NOMO-1 treated with dmso at 0.1 percent for 144 hours (cell line): ENCODE results near the gene AP2A1.
"Not testable (repeated sequence)": the region's sequence is repeated elsewhere in the genome, so short reads cannot be mapped to it uniquely, and the experiment has no call there.

Source experiments
- DNase-seq: peaks from one replicate; lab custom pipeline; 2025; ENCODE audit not compliant: unreplicated experiment; lab: John Stamatoyannopoulos, UW

Gene AP2A1

GRCh38 chr19:49766930-49767299, at the start of gene AP2A1:
TSS of gene AP2A1 (plus strand) at chr19:49767001. CDS start at chr19:49767134, 133 bp downstream.
- no peak for DNase-seq

GRCh38 chr19:49718511-49718910, 48.3 kb upstream of the AP2A1 start:
- DNase-seq = no peak

- no peak for DNase-seq
Measured at GRCh38 chr19:49718991-49719390, 47.8 kb upstream of the AP2A1 start.

DNA sequence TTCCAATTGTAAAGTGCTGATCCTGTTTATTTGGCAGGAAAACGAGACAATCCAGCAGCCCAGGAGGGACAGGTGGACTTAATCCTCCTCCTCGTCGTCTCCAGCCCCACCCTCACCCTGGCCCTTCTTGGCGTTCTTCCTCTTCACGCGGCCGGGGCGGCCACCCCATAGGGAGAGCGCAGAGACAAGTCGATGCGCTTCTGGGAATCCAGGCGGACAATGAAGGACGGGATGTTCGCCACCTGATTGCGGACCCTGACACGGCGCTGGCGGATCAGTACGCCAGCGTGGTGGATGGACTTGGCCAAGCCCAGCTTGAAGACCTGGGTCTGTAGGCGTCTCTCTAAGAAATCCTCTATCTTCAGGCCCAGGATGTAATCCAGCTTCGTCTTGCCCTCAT, 47.4 kb upstream of the AP2A1 start:
- DNase-seq = not testable (repeated sequence)

- DNase-seq = no peak
Measured at GRCh38 chr19:49727217-49728030, 39.4 kb upstream of the AP2A1 start.

GRCh38 chr19:49730166-49730565, 36.6 kb upstream of the AP2A1 start:
- no peak for DNase-seq

DNA sequence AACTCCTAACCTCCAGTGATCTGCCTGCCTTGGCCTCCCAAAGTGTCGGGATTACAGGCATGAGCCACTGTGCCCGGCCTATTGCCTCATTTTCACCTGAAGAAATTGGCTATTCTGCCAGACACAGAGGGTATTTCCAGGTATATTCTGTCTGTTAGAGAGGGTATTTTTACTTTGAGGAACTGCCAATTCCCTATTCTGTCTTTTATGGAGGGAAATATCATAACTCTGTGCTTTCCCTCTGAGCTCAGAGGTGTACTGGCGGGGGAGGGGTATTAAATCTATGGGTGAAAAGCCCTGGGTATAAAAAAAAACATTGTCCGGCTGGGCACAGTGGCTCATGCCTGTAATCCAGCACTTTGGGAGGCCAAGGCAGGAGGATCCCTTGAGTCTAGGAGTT, 28.5 kb upstream of the AP2A1 start:
- no peak for DNase-seq

DNA sequence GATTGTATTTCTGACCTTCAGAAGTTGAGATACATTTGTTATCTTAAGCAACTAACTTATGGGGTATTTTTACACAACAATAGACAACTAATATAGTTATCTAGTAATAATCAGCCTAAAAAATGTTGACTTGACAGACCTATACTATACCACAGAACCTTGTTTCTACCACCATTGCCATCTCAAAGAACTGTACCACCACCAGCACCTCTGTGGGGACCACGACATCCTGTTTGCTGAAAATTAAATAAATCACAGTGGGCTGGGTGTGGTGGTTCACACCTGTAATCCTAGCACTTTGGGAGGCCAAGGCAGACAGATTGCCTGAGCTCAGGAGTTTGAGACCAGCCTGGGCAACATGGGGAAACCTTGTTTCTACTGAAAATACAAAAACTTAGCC, 27.7 kb upstream of the AP2A1 start:
- DNase-seq = no peak

- DNase-seq = no peak
Measured at GRCh38 chr19:49739933-49740332, 26.9 kb upstream of the AP2A1 start.

DNA sequence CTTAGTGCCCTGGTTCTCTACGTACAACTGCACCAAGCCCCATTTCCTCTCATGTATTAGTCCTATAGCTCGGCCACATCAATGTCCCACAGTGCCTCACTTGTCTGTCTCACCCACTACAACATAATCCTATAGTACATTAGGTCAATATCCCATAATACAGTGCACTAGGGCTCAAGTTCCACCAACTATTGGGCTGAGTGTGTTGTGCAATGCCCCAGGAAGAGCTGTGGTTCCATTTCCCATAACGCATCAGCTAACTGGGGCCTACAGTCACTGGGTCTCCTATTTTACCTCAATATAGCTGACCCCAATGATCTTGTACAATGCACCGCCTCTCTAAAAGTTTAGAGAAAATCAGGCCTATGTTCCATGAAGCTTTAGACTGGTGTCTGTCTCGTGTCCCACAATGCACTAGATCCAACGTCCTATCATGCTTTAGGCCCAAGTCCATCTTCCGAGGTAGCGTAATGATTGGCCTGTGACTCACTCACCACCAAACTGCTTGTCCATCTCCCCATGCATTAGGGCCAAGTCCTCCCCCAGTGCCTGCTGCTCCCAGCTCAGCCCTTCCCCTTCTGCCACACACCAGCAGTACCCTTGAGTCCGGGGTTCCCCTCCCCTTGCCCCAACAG, 25.5 kb upstream of the AP2A1 start:
- no peak for DNase-seq

- no peak for DNase-seq
Measured at GRCh38 chr19:49744946-49745381, 21.8 kb upstream of the AP2A1 start.

DNA sequence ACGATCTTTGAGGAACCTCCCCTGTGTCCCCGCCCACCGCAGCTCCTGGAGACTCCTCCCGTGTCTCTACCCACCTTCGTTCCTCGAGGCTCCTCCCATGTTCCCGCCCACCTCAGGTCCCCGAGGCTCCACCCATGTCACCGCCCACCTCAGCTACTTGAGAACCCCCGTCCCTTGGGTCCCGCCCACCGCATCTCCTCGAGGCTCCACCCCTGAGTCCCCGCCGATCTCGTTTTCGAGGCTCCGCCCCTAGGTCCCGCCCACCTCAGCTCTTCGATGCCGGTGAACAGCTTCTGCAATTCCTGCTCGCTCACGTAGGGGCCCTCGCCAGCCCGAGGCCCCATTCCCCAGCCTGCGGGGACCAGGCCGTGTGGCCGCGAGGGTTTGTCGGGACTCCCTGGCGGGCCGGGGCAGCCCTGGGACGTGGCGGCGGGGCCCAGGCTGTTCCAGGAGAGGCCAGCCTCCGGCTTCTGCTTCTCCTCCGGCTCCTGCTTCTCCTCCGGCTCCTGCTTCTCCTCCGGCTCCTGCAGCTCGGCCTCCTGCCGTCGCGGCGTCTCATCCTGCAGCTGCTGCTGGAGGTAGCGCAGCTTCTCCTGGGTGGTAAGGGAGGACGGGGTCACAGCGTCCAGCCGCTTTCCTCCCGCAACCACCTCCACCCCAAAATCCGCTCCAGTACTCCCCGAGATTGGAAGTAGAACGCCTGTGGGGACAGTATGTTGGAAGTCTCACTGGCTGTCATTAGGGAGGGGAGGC, 20.4 kb upstream of the AP2A1 start:
- DNase-seq = no peak

- DNase-seq = no peak
Measured at GRCh38 chr19:49749055-49749716, 17.6 kb upstream of the AP2A1 start.

DNA sequence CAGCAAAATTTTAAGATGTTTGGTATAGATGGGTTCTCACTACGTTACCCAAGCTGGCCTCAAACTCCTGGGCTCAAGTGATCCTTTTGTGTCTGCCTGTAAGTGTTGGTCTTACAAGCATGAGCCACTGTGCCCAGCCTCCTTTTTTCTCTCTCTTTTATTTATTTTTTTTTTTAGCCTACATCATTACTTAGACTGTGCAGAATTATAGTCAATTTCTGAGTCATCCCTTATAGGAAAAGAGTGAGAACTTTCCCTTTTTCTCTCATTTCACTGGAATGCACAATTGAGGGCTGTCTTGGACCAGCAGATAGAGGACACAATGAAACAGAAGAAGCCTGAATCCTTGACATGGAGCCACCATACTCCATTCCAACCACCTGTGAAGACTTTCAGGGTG, 17.0 kb upstream of the AP2A1 start:
- no peak for DNase-seq

DNA sequence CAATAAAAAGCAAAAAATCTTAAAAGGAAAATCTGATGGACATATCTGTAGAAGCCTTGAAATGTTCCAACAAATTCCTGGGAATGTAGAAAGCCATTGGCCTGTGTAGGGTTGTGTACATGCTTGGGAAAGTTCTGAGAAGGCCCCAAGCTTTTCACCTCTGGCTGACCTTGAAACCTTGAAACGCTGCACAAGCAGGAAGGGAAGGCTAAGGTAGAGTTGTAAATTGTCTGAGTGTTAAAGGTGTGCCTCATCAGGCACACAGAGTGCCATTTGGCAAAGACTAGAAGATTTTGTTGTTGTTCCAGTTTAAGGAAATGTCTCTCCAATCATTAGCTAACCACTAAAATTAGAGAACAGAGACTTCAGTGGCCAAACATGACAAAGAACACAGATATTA, 14.1 kb upstream of the AP2A1 start:
- no peak for DNase-seq

- DNase-seq = no peak
Measured at GRCh38 chr19:49755956-49756355, 10.8 kb upstream of the AP2A1 start.

GRCh38 chr19:49758292-49758691, 8.5 kb upstream of the AP2A1 start:
- DNase-seq = no peak

- no peak for DNase-seq
Measured at GRCh38 chr19:49761249-49761624, 5.6 kb upstream of the AP2A1 start.

DNA sequence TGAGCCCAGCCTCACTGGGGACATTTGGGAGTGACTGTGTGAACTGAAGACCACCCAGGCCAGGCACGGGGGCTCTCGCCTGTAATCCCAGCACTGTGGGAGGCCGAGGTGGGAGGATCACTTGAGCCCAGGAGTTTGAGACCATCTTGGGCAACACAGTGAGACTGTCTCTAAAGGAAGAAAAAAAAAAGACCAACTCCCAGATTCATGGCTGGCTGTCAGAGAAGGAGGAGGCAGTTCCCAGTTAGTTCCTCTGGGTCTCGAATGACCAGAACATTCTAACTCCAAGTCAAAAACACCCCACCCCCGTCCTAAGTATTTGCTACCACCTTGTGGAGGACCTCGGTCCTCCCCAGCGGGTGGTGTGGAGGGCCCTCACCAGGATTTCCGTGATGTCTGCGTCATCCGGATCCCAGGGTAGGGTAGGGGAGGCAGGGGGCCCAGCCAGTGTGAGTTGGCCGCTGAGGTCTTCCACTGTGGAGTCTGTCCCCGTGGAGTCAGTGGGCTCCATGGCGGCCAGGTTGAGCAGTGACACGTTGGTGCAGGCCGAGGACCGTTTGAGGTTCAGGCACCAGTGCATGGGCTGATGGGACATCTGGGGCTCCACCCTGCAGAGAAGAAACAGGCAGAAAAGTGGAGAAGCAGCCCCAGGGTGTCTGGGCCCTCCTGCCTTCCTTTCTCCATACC, 5.0 kb upstream of the AP2A1 start:
- DNase-seq = peak; percentile 66

GRCh38 chr19:49763230-49763629, 3.6 kb upstream of the AP2A1 start, which contains the start of gene TSKS:
TSS of gene TSKS (minus strand) at chr19:49763306. CDS start at chr19:49763247, 59 bp downstream.
- no peak for DNase-seq

GRCh38 chr19:49764341-49764740, 2.5 kb upstream of the AP2A1 start:
- no peak for DNase-seq
